GM12801 (cell line): Measurements from ENCODE around the gene SLC9A1.

Experiments used
- CTCF ChIP-seq: IDR thresholded peaks from one replicate; pipeline ENCODE4 v1.5.1; 2011; ENCODE audit warnings: control low read depth; ENCODE audit not compliant: insufficient read length; ENCODE audit errors: extremely low read depth

Gene SLC9A1

GRCh38 chr1:27057801-27058625 is 96.9 kb downstream of the SLC9A1 start:
- no peak for TF ChIP-seq CTCF

GRCh38 chr1:27057389-27057788 is 97.5 kb downstream of the SLC9A1 start:
- no peak for TF ChIP-seq CTCF

GRCh38 chr1:27053977-27054753 is 100.8 kb downstream of the SLC9A1 start:
- no peak for TF ChIP-seq CTCF

- no peak for TF ChIP-seq CTCF
These were observed 102.4 kb downstream of the SLC9A1 start for GRCh38 chr1:27052527-27052926.

GRCh38 chr1:27049607-27050006 is 105.3 kb downstream of the SLC9A1 start:
- no peak for TF ChIP-seq CTCF

GRCh38 chr1:27049100-27049499 is 105.8 kb downstream of the SLC9A1 start:
- TF ChIP-seq CTCF = no peak
